CD4-positive, alpha-beta T cell treated with Interleukin-4 for 4 hours (primary cell): ENCODE data around the gene PDLIM4.
A peak's percentile ranks its signal among the peaks of the same experiment; 100 is the strongest.

Source experiments
- DNase-seq: peaks from one replicate; pipeline ENCODE4 v3.0.0-alpha.2; 2020

PDLIM4 gene

GRCh38 chr5:132227485-132228240, 29.8 kb upstream of the PDLIM4 start, which contains the start of gene P4HA2:
Gene P4HA2, minus strand, starts transcription at chr5:132227853. Its CDS starts 9,227 bp downstream, at chr5:132218626.
- peak; percentile 15 for DNase-seq

- DNase-seq = no peak
These were observed 29.1 kb upstream of the PDLIM4 start for GRCh38 chr5:132228241-132229035.

GRCh38 chr5:132229236-132229635, 28.3 kb upstream of the PDLIM4 start:
- no peak for DNase-seq

- DNase-seq = no peak
These were observed 26.6 kb upstream of the PDLIM4 start for GRCh38 chr5:132230871-132231270.

- DNase-seq = no peak
These were observed 25.0 kb upstream of the PDLIM4 start for GRCh38 chr5:132232465-132232864.

GRCh38 chr5:132233081-132233480, 24.4 kb upstream of the PDLIM4 start:
- no peak for DNase-seq

- DNase-seq = no peak
These were observed 23.4 kb upstream of the PDLIM4 start for GRCh38 chr5:132233811-132234683.

GRCh38 chr5:132234684-132235062, 22.8 kb upstream of the PDLIM4 start:
- no peak for DNase-seq

- no peak for DNase-seq
These were observed 22.2 kb upstream of the PDLIM4 start for GRCh38 chr5:132235340-132235739.

- no peak for DNase-seq
These were observed 20.4 kb upstream of the PDLIM4 start for GRCh38 chr5:132237141-132237540.

GRCh38 chr5:132237670-132238069, 19.8 kb upstream of the PDLIM4 start:
- no peak for DNase-seq

- DNase-seq = peak; percentile 57
These were observed 19.2 kb upstream of the PDLIM4 start for GRCh38 chr5:132238169-132238744.

GRCh38 chr5:132238901-132239500, 18.5 kb upstream of the PDLIM4 start:
- no peak for DNase-seq

- no peak for DNase-seq
These were observed 17.7 kb upstream of the PDLIM4 start for GRCh38 chr5:132239776-132240175.

- no peak for DNase-seq
These were observed 14.0 kb upstream of the PDLIM4 start for GRCh38 chr5:132243366-132243977.

- no peak for DNase-seq
These were observed 11.9 kb upstream of the PDLIM4 start for GRCh38 chr5:132245593-132245992.

- DNase-seq = no peak
These were observed 10.7 kb upstream of the PDLIM4 start for GRCh38 chr5:132246806-132247205.

GRCh38 chr5:132250547-132250946, 6.9 kb upstream of the PDLIM4 start:
- no peak for DNase-seq

GRCh38 chr5:132251220-132251725, 6.2 kb upstream of the PDLIM4 start:
- no peak for DNase-seq

GRCh38 chr5:132253008-132253441, 4.5 kb upstream of the PDLIM4 start:
- no peak for DNase-seq

GRCh38 chr5:132253452-132254320, 3.8 kb upstream of the PDLIM4 start:
- DNase-seq = no peak
